HG03139 (cell line): Measurements from ENCODE around the gene OLFM2.
"Not testable (repeated sequence)": the region's sequence is repeated elsewhere in the genome, so short reads cannot be mapped to it uniquely, and the experiment has no call there.

Experiments used
- ATAC-seq: cut with Tn5 transposase; IDR thresholded peaks from one replicate; pipeline ENCODE4 v1.9.1; 2021; ENCODE audit not compliant: unreplicated experiment

The OLFM2 gene

DNA sequence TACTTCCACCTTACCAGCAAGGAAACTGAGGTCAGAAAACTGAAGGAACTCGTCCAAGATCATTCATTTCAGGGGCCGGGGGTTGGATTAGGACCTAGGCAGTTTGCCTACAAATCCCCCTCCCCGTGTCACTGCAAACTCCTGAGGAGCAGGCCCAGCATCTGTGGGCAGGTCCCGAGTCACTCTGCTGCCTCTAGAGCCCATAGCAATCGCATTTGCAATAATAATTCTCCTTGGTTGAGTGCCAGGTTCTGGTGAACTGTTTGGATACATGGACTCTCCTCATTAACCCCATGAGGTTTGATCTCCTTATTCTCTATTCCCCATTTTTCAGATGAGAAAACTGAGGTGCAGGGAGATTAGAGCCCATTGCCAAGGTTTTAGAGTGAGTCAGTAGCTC lies 100.3 kb downstream of the OLFM2 start:
- no peak for ATAC-seq

DNA sequence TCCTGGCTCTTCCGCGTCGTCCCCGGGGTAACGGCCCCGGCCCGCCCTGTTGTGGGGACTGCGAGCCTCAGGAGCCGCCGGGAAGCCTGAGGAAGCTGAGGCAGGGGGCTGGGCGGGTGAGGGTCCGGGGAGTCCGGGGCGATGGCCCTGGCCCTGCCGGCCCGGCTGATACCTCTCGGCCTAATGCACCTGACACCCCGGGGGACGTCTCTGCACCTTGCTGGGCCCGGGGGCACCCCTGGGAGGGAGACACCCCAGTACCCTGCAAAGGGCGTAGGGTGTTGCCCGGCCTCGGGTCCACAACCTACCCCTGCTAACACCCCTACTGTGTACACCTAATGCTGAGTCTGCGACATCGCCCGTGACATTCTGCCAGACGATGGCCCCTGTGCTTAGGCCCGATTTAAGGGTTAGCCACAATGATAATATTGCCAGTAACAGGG lies 100.8 kb downstream of the OLFM2 start:
- ATAC-seq, result no peak

DNA sequence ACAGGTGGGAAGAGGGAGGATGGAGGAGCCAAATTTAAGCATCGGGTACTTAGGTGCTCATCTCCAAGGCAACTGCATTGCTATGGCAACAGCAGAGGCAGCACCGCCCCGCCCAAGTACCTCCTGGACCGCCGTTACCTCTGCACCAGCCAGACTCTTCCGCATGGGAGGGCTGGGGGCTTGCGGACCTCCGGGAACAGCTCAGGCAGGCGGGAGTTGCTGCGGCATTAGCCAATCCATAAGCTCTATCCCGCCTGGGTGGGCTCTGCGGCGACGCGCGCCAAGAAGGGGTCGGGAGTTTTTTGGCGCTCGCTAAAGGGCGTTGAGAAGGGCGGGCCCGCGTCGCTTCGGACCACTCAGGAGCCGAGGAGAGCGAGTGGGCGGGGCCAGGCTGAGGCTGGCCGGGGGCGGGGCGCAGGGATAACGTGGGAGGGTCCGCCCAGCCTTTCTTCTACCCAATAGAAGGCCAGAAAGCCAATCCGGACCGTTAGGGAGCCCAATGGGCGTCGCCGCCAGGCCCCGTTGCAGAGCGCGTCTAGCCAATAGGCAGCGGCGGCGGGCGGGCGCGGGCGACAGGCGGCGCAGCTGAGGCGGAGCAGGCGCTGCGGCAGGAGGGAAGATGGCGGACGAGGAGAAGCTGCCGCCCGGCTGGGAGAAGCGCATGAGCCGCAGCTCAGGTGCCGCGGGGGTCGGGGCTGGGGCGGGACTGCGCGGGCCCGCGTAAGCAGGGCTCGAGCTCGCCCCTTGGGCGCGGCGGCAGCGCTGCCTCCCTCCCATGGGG lies 101.4 kb downstream of the OLFM2 start, which contains the start of gene PIN1:
PIN1 (plus strand) TSS at position 593 of the 781 bp plus-strand sequence; CDS start at position 620, 27 bp downstream.
- peak; percentile 83 for ATAC-seq

DNA sequence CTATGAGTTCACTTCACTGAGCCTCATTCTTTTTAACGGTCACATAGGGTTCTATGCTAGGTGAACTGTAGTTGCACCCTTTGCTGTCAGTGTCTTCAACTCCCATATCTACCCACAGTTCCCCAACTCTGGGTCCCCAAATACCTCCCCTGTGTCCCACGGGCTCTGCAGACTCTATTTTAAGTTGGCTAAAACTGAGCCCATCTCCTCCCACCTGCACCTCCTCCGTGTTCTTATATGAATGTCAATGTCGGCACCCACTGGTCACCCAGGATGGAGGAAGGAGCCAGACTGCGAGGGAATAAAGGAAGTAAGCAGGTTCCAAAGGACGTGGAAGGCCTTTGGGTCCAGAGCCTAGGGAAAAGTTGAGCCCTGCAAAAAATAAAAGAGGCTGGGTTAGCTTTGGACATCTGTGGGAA lies 102.0 kb downstream of the OLFM2 start:
- ATAC-seq, result no peak

DNA sequence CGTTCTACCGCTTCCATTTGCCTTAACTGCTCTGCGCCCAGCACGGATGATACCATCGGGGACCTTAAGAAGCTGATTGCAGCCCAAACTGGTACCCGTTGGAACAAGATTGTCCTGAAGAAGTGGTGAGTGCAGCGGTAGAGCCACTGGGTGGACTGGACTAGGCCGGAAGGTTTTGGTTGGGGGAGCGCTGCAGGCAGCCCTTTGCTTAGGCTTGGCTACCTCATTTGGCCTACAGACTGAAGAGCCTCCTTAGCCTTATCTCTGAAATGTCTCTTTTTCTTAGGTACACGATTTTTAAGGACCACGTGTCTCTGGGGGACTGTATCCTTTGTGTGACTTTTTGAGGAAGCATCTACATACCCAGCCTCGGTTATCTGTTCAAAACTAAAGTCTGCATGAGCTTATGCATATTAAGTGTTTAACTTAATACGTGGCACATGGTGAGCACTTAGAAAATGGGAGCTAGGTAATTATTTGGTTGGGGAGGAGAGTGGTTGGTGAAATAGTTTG lies 107.7 kb downstream of the OLFM2 start:
- no peak for ATAC-seq

DNA sequence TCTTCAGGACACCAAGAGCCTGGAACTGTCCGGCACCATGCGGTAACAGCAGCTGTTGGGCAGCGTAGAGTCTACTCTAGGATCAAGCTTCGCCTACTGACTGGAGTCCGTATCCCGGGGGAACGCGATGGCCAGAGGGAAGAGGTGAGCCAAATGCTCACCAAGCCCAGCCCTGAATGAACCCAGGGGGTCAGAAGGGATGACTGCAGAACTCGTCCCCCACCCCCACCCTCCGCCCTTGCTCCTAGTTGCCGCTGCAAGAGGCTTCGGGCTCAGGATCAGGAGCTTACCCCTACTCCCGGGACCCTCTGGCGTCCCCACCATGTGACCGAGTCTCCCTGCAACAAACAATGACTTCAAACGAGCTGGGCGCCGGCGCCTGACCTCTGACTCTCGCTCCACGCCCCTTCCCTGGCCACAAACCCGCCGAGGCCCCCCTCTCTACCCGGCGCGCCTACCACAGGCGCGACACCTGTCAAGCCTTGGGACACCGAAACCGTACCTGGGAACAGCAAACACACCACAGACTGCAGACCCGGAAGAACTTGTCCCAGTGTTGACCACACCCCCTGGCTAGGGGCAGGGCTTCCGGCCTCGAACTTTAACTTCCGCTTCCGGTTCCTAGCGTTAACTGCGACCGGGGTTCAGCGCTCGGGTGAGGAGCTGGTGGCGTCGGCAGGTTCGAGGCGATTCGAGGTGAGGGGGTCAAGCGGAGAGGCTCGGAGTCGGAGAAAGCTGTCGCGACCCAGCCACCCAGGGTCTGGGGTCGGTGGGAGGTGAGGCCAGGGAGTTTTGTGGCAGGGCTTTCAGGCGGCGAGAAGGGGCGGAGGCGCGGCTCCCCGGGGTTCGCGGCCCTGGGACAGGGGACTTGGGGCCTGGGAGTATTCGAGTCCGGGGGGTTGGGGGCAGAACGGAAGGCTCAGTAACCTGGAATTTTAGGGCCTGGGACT lies 108.8 kb downstream of the OLFM2 start, which contains the start of gene UBL5:
UBL5 (plus strand) TSS at position 630 of the 950 bp plus-strand sequence. CDS start 420 bp downstream, outside the sequence.
- peak; percentile 80 for ATAC-seq

DNA sequence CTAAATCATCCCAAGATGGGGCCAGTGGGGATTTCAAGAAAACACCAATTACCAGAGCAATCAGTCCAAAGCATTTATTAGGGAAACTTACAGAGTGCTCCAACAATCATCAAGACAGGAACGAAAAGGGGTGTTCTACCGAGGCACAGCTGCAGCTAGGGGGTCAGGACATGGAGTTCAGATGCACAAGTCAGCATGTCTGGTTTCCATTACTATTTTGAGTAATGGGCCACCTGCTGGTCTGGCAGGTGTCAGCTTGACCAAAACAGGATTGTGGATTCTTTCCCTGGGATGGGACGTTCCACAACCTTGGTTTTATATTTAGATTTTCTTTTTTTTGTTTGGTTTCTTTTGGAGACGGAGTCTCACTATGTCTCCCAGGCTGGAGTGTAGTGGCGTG lies 112.5 kb downstream of the OLFM2 start:
- no peak for ATAC-seq

DNA sequence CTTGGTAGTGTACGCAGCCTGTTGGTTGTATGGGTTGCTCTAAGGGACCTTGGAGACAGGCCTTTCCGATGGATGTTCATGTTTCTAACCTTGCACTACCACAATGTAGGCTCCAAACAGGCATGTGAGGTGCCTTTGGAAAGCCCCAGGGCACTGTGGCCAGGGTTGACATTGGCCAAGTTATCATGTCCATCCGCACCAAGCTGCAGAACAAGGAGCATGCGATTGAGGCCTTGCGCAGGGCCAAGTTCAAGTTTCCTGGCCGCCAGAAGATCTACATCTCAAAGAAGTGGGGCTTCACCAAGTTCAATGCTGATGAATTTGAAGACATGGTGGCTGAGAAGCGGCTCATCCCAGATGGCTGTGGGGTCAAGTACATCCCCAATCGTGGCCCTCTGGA lies 116.3 kb downstream of the OLFM2 start:
- ATAC-seq, result not testable (repeated sequence)

DNA sequence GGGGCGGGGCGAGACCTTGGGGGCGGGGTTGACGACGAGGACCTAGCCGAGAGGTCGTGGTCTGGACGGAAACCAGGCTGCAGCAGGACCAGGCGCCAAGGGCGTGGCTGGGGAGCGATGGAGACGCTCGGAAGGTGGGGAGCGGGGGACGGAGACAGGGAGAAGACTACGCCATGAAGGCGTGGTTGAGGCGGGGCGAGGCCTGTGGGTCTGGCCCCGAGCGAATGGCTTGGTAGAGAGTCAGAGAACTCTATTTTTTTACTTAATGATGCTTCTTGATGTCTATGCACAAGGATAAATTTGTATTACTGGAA lies 116.8 kb downstream of the OLFM2 start:
- ATAC-seq, result no peak

DNA sequence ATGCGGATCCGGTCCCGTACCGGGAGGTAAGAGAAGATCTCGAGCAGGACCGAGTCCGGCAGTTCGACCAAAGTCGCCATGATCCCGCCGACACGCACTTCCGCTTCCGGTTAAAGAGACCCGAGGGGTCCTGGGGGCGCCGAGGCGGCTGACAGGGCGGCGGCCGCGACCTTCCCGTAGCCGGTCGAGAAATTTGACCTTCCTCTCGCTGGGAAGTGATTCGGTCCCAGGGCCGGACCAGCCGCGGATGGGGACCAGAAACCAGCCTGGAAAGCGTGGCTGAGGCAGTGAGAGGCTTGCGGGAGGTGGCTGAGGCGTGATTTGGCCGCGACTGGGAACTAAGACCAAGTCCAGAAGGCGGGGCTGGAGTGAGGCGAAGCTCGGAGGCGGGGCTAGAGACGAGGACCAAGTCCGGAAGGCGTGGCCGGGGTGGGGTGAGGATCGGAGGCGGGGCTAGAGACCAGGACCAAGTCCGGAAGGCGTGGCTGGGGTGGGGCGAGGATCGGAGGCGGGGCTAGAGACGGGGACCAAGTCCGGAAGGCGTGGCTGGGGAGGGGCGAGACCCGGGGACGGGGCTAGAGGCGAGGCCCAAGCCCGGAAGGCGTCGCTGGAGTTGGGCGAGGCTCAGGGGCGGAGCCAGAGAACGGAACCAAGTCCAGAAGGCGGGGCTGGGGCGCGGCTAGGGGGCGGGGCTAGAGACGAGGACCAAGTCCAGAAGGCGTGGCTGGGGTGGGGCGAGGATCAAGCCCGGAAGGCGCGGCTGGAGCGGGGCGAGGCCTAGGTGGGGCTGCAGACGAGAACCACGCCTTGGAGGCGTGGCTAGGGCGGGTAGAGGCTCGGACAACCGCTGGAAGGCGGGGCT lies 117.3 kb downstream of the OLFM2 start, which contains the start of gene FBXL12:
FBXL12 (minus strand) TSS at position 346 of the 862 bp plus-strand sequence; CDS start at position 80, 266 bp downstream.
- peak; percentile 78 for ATAC-seq

DNA sequence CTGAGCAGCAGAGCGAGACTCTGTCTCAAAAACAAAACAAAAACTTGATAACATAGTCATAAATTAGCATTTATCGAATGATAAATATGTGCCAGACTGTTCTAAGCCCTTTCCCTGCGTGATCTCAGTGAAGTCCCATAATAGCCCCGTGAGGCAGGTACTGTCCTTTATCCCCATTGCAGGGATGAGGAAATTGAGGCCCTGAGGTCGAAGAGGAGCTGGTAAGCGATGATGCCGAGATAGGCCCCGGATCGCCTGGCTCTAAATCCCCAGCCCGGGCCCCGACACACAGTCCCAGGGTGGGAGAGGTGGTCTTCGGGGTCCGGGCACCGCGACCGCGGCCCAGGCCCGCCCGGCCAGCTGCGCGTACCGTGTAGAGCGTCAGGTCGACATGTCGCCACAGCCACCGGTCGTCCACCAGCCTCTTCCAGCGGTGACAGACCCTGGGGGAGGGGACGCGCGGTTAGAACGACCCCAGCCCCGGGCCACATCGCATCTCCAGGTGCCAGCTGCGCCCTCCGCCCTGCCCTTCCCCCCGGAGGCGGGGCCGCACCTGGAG lies 118.1 kb downstream of the OLFM2 start:
- no peak for ATAC-seq

DNA sequence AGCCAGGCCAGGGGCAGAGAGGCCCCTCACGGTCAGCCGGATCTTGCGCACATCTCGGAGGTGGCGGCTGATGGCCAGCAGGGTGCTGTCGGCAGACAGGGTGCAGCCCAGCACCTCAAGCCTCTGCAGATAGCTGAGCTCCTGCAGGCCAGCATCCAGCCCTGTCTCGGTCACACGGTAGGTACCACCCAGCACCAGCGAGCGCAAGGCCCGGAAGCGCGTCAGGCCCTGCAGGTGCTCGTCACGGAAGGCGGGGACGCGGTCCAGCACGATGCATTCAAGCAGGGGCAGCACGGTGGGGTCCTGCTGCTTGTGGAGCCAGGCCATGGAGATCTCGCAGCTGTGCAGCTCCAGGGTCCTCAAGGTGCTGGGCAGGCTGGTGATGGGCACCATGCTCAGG lies 125.2 kb downstream of the OLFM2 start:
- ATAC-seq, result no peak

DNA sequence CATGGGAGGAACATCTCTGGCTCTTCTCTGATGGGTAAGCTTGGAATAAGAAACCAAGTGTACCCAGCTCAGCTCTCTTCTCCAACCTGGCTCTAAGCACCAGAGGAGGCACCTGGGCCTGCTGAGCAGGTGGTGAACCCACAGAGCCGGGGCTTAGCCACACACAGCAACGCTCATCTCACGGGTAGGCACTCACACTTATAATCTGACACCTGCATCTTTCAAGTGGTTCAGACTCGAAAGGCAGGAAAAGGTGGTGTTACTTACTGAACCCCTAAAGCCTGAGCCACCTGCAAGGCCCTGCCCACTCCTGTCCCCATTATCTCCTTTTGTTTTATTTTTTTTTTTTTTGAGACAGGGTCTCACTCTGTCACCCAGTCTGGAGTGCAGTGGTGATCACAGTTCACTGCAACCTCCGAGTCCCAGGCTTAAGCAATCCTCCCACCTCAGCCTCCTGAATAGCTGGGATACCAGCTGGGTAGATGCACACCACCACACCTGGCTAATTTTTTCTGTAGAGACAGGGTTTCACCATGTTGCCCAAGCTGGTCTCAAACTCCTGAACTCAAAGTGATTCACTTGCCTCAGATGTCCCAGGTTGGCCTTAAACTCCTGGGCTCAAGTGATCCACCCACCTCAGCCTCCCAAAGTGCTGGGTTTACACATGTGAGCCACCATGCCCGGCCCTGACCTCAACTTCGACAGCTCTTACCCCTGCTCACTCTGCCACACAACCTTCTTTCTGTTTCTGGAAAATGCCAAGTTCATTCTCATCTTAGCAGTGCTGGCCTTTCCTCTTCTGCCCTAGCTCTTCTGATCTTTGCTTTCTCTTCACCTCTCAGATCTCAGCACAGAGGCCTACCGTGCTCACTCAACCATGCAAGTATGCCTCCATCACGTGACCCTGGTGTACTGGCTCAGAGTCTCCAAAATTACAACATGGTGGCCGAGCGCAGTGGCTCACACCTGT lies 127.2 kb downstream of the OLFM2 start:
- ATAC-seq, result no peak

DNA sequence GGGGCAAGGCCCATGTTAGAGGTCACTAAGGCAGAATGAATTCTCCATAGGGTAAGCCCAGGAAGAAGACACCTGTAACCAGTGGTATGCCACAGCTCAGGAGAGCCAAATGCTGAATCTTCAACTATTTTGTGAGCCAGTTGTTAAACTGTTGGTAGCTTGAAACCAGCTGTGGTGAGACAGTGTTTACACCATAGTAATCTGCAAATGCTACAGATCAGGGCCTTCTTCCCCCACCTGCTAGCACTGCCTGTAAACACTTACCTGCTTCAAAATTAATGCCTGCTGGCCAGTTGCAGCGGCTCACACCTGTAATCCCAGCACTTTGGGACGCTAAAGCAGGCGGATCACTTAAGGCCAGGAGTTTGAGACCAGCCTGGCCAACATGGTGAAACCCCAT lies 129.5 kb downstream of the OLFM2 start:
- ATAC-seq, result no peak
